Stimulated activated naive CD8-positive, alpha-beta T cell treated with anti-CD3 and anti-CD28 coated beads, Interleukin-15, Interleukin-2, amounts not matched to agents 100 ng/mL and 50 ng/mL, for 24 hours (primary cell): ENCODE measurements around the gene DERL3.

Source experiments
- H3K27ac Mint-ChIP-seq: one replicate; pipeline ENCODE4 v1.8.0; 2021; ENCODE audit warnings: mild to moderate bottlenecking, mixed read lengths
- H3K27me3 Mint-ChIP-seq: one replicate; pipeline ENCODE4 v1.8.0; 2021; ENCODE audit warnings: mixed read lengths
- H3K36me3 Mint-ChIP-seq: one replicate; pipeline ENCODE4 v1.8.0; 2021; ENCODE audit warnings: low read depth, mixed read lengths
- H3K4me1 Mint-ChIP-seq: one replicate; pipeline ENCODE4 v1.8.0; 2021; ENCODE audit warnings: low read depth, mixed read lengths
- H3K4me3 Mint-ChIP-seq: one replicate; pipeline ENCODE4 v1.8.0; 2021; ENCODE audit warnings: mild to moderate bottlenecking, mixed read lengths
- H3K9me3 Mint-ChIP-seq: one replicate; pipeline ENCODE4 v1.8.0; 2021; ENCODE audit warnings: mixed read lengths

The DERL3 gene

DNA sequence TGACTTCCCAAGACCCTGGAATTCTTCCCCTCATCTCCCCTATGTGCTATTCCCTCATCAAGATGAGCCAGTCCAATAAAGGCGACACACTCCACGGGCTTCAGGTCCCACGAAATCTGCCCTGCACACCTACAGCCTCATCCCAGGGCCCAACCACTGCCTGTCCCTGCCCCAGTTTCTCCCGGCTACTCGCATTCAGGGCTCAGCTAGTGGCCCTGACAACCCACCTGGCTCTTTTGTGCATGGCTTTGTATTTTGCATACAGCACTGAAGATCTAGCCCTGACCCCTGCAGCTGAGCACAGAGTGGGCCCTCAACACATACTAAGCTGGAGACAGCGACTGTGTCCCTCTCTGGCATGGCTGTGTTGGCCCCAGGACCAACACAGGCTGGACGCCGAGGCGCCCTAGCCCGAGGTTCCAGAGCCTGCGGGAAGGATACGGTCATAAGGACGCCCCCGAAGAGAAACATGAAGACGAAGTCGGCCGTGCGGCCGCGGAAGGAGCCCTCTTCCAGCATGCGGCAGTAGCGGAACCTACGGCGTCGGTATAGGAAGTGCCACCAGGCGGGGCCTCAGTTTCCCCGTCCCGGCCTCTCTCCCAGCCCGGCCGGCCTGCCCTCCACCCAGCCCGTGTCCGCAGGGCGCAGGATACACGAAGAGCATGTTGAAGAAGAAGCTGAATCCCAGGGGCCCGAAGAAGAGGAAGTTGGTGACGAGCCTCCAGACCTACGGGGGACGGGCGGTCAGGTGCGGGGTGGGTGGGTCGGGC, 710 bp downstream of the DERL3 start:
- Mint-ChIP-seq H3K9me3 (no peaks in the 10 kb centered on the region), H3K4me3 (peak overlapping the region; percentile 89), H3K36me3 (peaks cover 8% of the 10 kb centered on the region), H3K27ac (peak overlapping the region; percentile 87), H3K4me1 (peaks cover 28% of the 10 kb centered on the region), H3K27me3 (peaks cover 3% of the 10 kb centered on the region)

DNA sequence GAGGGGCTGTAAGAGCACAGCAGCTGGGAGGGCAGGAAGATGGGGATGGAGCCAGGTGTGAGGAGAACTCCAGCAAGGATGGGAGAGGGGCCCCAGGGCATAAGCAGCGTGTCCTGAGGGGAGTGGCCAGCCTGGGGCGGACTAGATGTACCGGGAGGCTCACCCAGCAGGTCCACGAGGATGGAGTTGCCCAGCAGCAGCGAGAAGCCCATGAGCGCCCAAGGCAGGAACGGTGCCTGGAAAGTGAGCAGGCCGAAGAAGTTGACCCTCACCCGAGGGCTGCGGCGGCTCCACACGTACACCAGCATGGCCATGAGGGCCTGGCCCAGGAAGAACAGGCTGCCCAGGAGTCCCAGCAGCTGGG, 1.3 kb downstream of the DERL3 start:
- no peak overlapping the region for H3K27ac Mint-ChIP-seq
- H3K4me1 Mint-ChIP-seq = peaks cover 28% of the 10 kb centered on the region
- peak overlapping the region; percentile 89 for H3K4me3 Mint-ChIP-seq
- peaks cover 8% of the 10 kb centered on the region for H3K36me3 Mint-ChIP-seq
- H3K27me3 Mint-ChIP-seq = peaks cover 3% of the 10 kb centered on the region
- no peaks in the 10 kb centered on the region for H3K9me3 Mint-ChIP-seq

- Mint-ChIP-seq H3K4me1 (peaks cover 28% of the 10 kb centered on the region), H3K4me3 (peak overlapping the region; percentile 37), H3K27me3 (peaks cover 3% of the 10 kb centered on the region), H3K27ac (no peak overlapping the region), H3K36me3 (peaks cover 8% of the 10 kb centered on the region), H3K9me3 (no peaks in the 10 kb centered on the region)
These were observed 1.9 kb downstream of the DERL3 start for GRCh38 chr22:23836692-23837495.

DNA sequence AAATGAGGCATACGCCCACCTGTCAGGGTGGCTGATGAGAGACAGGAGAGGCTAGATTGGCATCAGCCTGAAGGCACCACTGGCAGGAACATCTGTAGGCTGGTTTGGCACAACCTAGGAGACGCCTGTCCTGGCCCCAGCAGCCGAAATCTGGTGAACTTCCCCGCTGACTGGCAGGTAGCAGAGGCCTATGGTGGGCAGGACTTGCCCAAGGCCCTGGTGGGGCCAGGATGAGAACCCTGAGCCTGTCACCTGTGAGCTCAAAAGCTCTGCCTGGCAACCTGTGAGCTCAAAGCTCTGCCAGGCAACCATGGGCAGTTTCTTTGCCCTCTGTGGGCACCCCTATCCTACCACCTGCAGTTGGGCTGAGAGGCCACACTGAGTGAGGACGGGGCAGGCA, 2.5 kb downstream of the DERL3 start:
- no peaks in the 10 kb centered on the region for H3K9me3 Mint-ChIP-seq
- H3K4me3 Mint-ChIP-seq = no peak overlapping the region
- H3K27me3 Mint-ChIP-seq = peaks cover 3% of the 10 kb centered on the region
- peaks cover 28% of the 10 kb centered on the region for H3K4me1 Mint-ChIP-seq
- H3K27ac Mint-ChIP-seq = no peak overlapping the region
- H3K36me3 Mint-ChIP-seq = peaks cover 8% of the 10 kb centered on the region

DNA sequence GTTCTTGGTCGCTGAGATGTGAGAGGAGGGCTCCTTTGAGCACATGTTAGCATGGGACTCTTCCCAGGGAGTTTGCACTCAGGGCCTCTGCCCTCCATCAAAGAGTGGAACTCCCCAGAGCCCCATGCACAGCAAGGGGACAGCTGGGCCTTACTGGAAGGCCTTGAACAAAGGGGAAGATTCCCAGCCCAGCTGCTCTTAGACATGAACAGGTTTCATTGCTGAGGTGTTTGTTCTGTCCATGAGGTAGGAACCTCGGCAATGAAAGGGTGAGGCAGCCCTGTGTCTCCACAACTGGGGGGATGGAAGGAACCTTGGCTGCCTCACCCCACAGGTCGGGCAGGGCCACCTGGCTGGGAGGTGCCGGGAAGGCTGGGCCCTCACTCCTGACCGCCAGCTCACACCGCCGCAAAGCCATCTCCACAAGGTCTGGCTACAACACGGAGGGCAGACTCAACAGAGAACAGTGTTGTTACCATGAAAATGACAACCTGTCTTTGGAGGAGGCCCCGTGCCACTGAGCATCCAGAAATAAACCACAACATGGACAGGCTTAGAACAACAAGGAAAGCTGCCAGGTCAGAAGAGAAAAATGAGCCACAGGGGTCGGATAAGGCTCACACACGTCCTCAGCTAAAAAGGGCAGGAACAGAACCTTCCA, 3.2 kb downstream of the DERL3 start:
- Mint-ChIP-seq H3K4me1 (peaks cover 28% of the 10 kb centered on the region), H3K4me3 (no peak overlapping the region), H3K9me3 (no peaks in the 10 kb centered on the region), H3K27ac (peak overlapping the region; percentile 26), H3K36me3 (peaks cover 12% of the 10 kb centered on the region), H3K27me3 (peaks cover 3% of the 10 kb centered on the region)

- peaks cover 17% of the 10 kb centered on the region for H3K36me3 Mint-ChIP-seq
- H3K9me3 Mint-ChIP-seq = no peaks in the 10 kb centered on the region
These were observed 3.9 kb downstream of the DERL3 start for GRCh38 chr22:23834793-23835483.

GRCh38 chr22:23834406-23834792, 4.4 kb downstream of the DERL3 start:
- Mint-ChIP-seq H3K27me3 (peaks cover 3% of the 10 kb centered on the region), H3K9me3 (no peaks in the 10 kb centered on the region), H3K4me3 (no peak overlapping the region), H3K4me1 (peaks cover 22% of the 10 kb centered on the region), H3K27ac (no peak overlapping the region), H3K36me3 (peaks cover 22% of the 10 kb centered on the region)

More at GRCh38 chr22:23834793-23835483, 3.9 kb downstream of the DERL3 start:
- Mint-ChIP-seq H3K27me3 (peaks cover 3% of the 10 kb centered on the region), H3K4me1 (peaks cover 27% of the 10 kb centered on the region), H3K27ac (no peak overlapping the region), H3K4me3 (no peak overlapping the region)

DNA sequence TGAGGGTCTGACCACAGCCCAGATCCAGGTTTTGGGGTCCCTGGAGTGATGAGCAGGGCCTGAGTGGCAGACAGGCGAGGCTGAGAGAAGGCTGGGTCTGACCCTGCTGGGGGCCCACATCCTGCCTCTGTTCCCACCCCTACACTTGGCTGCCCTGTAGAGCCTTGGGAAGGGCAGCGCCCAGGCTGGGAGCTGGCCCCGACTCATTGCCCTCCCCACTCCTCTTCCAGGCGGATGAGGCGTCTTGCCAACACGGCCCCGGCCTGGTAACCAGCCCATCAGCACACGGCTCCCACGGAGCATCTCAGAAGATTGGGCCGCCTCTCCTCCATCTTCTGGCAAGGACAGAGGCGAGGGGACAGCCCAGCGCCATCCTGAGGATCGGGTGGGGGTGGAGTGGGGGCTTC, 4.9 kb downstream of the DERL3 start:
- no peaks in the 10 kb centered on the region for H3K9me3 Mint-ChIP-seq
- peaks cover 25% of the 10 kb centered on the region for H3K36me3 Mint-ChIP-seq
- peaks cover 17% of the 10 kb centered on the region for H3K4me1 Mint-ChIP-seq
- H3K27ac Mint-ChIP-seq = no peak overlapping the region
- H3K4me3 Mint-ChIP-seq = no peak overlapping the region
- H3K27me3 Mint-ChIP-seq = peaks cover under 1% of the 10 kb centered on the region

DNA sequence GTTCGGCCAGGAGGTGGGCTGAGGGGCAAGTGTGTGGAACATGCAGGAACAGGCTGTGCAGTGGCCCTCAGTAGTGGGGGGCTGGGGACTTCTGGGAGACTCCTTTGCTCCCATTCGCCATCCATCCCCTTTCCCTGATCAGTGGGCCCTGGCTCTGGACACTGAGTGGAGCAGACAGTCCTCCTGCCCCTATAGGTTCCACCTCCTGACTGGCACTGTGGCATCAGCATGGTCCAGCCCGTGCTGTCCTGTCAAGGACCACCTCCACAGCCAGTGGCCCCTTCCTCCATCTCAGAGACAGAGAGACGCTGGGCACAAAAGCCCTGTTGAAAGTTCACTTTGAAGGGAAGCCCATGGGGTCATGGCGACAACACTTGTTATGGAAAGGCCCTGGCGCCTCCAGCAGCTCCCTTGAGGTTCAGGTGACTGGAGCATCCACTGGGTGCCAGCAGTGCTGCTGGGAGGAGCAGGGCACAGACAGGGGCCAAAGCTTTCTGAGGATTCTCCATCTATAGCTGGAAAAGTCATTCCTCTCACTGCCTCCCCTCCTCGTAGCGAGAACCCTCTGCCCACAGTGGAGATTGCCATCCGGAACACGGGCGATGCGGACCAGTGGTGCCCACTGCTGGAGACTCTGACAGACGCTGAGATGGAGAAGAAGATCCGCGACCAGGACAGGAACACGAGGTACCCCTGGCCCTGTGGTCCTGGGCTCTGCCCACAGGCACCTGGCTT, 5.6 kb downstream of the DERL3 start:
- no peak overlapping the region for H3K4me3 Mint-ChIP-seq

DNA sequence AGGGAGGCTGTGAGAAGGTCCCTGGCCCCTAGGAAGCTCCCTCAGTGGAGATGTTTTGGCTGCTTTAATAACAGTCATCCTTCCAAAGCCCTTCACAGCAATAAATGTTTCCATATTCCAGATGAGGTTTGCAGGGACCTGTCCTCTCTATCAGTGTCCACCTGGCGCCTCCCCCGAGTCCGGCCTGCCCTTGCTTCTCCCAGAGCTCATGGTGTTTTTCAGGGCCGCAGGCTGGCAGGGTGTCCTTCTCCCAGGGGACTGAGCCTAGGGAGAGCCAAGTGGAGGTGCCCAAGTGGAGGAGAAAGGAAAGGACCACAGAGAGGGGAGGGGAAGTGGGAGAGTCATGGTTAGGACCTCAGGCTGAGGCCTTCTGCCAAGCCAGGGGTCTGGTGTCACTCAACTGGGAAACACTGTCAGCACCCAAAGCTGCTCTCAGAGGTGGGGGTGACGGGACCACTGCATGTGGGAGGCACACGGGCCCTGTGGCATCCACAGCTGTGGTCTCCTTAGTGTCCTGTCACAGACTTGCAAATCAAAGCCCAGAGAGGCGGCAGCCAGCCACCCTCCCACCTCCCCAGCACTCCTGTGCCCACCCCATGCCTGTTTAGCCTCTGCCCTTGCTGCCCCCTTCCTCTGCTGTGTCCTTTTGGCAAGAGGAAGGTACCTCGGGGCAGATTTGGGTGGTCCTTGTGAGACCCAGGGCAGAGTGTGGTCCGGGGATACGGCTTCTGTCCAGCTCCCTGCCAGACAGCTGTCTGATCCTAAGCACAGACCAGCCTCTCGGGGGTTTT, 6.4 kb downstream of the DERL3 start:
- Mint-ChIP-seq H3K9me3 (no peaks in the 10 kb centered on the region), H3K27ac (no peak overlapping the region), H3K4me1 (peaks cover 6% of the 10 kb centered on the region), H3K36me3 (peaks cover 29% of the 10 kb centered on the region), H3K27me3 (no peaks in the 10 kb centered on the region), H3K4me3 (no peak overlapping the region)

More for the DNA sequence above, 5.6 kb downstream of the DERL3 start:
- Mint-ChIP-seq H3K27me3 (no peaks in the 10 kb centered on the region), H3K4me1 (peaks cover 11% of the 10 kb centered on the region), H3K27ac (no peak overlapping the region), H3K36me3 (peaks cover 29% of the 10 kb centered on the region), H3K9me3 (no peaks in the 10 kb centered on the region)

DNA sequence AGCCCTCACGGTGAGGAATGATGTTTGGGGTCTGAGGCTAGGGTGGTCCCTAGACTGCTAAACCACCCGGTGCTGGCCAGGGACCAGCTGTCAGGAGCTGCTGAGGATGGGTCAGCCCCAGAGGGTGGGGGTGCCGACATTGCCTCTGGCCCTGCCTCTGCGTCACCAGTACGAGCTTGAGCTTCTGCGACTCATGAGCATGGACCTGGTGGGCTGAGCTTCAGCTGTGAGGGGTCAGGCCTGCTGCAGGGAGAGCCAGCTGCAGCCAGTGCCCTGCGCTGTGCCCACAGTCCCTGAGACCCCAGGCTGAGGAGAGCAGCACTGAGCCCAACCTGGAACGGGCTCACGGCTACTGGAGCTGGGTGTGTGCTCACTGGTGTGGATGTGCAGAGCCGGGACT, 7.0 kb downstream of the DERL3 start:
- Mint-ChIP-seq H3K36me3 (peaks cover 29% of the 10 kb centered on the region), H3K4me1 (peaks cover 3% of the 10 kb centered on the region), H3K9me3 (no peaks in the 10 kb centered on the region), H3K27me3 (no peaks in the 10 kb centered on the region), H3K4me3 (no peak overlapping the region), H3K27ac (no peak overlapping the region)

GRCh38 chr22:23831261-23831660, 7.5 kb downstream of the DERL3 start:
- H3K36me3 Mint-ChIP-seq = peaks cover 33% of the 10 kb centered on the region
- H3K4me3 Mint-ChIP-seq = no peak overlapping the region
- no peaks in the 10 kb centered on the region for H3K9me3 Mint-ChIP-seq
- H3K4me1 Mint-ChIP-seq = no peaks in the 10 kb centered on the region
- no peaks in the 10 kb centered on the region for H3K27me3 Mint-ChIP-seq
- no peak overlapping the region for H3K27ac Mint-ChIP-seq

GRCh38 chr22:23829845-23830372, 8.9 kb downstream of the DERL3 start:
- Mint-ChIP-seq H3K36me3 (peaks cover 36% of the 10 kb centered on the region), H3K9me3 (no peaks in the 10 kb centered on the region), H3K27ac (no peak overlapping the region), H3K4me1 (no peaks in the 10 kb centered on the region), H3K27me3 (no peaks in the 10 kb centered on the region), H3K4me3 (no peak overlapping the region)
